GM21786 (cell line): ENCODE data around the gene CCP110.

ENCODE experiments used
- ATAC-seq: cut with Tn5 transposase; IDR thresholded peaks from one replicate; pipeline ENCODE4 v1.9.1; 2021; ENCODE audit not compliant: unreplicated experiment

The CCP110 gene, protein sequence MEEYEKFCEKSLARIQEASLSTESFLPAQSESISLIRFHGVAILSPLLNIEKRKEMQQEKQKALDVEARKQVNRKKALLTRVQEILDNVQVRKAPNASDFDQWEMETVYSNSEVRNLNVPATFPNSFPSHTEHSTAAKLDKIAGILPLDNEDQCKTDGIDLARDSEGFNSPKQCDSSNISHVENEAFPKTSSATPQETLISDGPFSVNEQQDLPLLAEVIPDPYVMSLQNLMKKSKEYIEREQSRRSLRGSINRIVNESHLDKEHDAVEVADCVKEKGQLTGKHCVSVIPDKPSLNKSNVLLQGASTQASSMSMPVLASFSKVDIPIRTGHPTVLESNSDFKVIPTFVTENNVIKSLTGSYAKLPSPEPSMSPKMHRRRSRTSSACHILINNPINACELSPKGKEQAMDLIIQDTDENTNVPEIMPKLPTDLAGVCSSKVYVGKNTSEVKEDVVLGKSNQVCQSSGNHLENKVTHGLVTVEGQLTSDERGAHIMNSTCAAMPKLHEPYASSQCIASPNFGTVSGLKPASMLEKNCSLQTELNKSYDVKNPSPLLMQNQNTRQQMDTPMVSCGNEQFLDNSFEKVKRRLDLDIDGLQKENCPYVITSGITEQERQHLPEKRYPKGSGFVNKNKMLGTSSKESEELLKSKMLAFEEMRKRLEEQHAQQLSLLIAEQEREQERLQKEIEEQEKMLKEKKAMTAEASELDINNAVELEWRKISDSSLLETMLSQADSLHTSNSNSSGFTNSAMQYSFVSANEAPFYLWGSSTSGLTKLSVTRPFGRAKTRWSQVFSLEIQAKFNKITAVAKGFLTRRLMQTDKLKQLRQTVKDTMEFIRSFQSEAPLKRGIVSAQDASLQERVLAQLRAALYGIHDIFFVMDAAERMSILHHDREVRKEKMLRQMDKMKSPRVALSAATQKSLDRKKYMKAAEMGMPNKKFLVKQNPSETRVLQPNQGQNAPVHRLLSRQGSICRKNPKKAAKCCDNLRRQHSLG

DNA sequence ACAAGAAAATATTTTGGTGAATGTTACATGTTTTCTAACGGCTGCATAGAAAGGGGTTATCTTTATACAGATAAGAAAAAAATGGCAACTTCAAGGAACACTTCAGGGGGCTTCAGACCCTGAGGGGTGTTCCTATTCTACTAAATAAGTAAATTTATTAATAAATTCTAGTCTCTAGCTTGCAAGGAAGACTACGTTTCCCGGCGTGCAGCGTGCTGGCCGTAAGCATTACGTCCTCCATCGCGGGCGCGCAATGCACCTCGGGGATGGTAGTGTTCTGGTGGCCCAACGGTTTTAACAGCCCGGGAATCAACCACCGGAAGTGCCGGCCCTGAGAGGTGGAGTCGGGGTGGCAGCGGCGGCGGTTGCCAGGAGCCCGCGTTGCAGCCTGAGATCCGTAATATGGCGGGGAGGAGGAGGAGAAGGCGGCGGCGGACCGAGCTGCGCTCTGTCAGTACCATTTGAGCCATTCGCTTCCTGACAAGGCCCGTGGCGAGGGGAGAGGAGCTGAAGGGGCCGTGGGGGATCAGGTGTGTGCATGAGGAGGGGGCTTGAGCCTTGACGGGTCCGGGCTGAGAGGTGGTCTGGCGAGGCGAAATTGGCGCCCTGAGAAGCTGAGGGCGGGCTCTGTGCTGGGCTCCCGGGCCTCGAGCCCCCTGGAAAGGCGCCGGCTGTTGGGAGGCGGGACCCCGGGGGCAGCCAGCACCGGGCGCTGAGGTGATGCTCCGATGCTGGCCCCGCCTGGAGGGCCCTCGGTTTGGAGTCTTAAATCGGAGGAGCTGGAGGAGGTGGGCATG, at the start of gene CCP110:
Gene CCP110, plus strand, starts transcription at position 384 of the 797 bp plus-strand sequence. CDS start 3,940 bp downstream, outside the sequence.
- ATAC-seq: peak; percentile 64

DNA sequence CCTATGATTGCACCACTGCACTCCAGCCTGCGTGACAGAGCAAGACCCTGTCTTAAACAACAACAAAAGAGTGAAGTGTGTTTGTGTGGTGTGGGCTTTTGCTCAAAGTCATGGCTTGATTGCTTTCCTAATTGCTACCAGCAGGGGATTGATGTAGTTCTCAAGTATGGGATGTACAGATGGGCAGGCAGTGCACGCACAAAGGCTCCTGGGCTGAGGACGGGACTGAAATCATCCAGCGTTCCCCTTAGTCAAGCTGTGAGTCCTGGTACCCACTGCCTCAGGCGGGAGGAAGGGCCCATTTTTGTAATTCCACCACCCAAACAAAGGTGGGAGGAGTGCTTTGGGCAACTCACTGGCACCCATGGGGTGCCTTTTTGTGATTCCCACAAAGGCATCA, 49.1 kb upstream of the CCP110 start:
- ATAC-seq: no peak

DNA sequence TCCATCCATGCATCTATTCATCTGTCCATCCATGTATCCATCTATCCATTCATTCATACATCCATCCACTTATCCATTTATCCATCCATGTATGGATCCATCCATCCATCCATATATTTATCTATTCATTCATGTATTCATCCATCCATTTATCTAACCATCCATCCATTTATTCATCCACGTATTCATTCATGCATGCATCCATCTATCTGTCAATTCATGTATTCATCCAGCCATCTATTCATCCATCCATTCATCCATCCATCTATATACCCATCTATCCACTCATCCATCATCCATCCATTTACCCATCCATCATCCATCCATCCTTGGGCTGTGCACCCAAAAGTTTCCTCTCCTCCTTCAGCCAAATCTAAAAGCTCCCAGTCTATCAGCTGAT, 45.2 kb upstream of the CCP110 start:
- no peak for ATAC-seq

DNA sequence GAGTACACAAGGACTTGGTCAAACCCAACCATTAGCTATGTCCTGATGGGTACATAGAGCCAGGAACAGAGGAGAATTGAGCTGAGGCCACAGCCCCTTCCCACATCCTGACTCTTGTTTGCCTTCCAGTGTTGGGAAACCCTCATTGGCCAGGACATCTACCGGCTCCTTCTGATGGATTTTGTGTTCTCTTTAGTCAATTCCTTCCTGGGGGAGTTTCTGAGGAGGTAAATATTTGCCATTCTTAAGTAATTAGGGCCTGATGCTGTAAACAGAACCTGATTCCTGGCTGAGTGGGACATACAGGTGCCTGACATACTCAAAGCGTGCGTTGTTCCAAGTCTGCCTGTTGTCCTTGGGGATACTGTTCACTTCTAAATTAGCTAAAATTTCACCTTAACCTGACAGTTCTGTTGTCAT, 44.4 kb upstream of the CCP110 start:
- no peak for ATAC-seq

DNA sequence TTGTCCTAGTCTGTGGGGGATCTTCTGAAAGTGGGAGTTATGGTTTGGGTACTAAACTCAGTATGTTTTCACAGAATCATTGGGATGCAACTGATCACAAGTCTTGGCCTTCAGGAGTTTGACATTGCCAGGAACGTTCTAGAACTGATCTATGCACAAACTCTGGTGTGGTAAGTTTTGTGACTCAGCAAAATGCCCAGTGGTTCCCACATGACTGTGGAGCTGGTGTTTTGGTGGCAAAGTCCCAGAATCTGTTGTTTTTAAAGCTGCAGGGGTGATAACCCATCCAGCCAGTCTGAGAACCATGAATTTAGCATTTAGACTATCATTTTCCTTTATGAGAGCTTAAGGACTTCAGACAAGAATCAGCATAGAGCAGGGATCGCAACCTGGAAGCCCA, 42.4 kb upstream of the CCP110 start:
- no peak for ATAC-seq

DNA sequence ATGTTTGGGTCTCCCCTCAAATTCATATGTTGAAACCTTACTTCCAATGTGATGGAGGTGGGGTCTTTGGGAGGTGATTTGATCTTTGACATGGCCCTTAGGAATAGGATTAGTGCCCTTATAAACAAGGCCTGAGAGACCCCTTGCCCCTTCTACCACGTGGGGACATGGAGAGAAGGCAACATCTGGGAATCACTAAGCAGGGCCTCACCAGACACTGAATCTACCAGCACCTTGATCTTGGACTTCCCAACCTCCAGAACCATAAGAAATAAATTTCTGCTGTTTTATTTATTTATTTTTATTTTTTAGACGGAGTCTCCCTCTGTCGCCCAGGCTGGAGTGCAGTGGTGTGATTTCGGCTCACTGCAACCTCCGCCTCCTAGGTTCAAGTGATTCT, 42.0 kb upstream of the CCP110 start:
- no peak for ATAC-seq

DNA sequence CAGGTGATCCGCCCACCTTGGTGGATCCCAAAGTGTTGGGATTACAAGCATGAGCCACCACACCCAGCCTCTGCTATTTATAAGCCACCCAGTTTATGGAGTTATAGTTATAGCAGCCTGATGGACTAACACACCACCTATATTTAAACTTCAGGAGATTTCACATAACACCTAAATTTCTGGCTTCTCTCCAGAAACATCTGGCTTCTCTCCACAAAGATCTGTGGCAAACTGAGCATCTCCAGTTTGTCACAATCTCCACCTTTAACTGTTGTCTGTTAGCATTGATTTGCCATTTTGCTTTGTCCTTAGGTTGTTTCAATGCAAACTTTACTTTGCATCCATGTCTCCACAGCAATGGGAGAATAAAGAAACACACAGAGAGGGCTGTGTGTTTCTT, 41.5 kb upstream of the CCP110 start:
- ATAC-seq: no peak

DNA sequence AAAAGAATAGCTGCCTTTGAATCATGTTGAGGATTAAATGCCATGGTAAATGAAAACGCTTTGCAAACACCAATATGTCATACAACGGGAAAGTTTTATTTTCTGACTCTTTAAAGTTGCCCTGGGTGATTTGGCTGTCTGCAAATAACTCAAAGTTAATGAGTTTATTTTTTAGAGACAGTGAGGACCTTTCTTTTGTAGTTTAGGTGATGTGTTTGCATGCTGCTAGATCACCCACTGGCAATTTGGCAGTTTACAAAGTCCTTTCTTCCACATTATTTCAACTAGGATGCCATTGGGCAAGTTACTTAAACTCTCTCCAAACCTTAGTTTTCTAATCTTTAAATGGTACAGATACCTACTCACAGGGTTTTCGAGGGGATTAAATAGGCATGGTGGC, 39.6 kb upstream of the CCP110 start:
- no peak for ATAC-seq

DNA sequence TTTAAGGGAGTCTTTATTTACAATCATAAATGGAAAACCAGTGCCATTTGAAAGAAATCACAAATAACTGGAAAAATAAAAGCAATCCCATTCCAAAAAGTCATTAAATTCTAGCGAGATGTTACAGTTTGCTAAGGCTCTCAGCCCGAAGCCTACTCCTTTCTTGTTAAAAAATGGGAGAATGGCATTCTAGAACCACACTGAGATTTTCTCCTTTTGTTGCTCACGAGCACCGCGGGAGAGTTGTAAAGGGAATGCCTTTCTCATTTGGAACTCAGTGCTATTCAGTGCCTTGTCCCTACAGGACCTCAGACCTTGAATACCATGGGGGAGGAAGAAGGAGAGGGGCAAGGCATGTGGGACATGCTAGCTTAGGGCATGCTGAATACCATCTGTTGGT, 38.1 kb upstream of the CCP110 start:
- ATAC-seq: no peak

DNA sequence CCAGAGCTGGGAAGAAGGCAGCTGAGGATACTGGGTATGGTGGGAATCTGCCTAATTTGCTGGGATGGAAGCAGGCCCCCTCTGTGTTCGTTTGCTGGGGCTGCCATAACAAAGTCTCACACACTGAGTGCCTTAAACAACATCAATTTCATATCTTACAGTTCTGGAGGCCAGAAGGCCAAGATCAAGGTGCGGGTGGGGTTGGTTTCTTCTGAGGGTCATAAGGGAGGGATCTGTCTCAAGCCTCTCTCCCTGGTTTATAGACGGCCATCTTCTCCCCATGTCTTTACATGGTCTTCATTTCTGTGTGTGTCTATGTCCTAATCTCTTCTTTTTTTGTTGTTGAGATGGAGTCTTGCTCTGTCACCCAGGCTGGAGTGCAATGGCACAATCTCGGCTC, 37.7 kb upstream of the CCP110 start:
- ATAC-seq: no peak

DNA sequence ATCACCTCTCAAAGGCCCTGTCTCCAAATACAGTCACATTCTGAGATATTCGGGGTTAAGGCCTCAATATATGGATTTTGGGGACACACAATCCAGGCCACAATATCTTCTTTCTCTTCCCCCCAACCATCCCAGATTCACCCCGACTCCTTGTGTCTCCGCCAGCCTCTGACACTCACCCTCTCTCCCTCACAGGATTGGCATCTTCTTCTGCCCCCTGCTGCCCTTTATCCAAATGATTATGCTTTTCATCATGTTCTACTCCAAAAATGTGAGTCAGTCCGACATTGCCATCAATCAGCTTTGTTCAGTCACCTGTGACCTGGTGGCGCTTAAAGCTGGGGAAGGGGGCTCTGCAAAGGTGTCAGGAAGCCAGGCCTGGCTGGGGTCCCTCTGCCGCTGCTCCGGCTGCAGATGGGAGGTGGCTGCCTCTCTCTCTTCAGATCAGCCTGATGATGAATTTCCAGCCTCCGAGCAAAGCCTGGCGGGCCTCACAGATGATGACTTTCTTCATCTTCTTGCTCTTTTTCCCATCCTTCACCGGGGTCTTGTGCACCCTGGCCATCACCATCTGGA, 36.9 kb upstream of the CCP110 start:
- no peak for ATAC-seq

DNA sequence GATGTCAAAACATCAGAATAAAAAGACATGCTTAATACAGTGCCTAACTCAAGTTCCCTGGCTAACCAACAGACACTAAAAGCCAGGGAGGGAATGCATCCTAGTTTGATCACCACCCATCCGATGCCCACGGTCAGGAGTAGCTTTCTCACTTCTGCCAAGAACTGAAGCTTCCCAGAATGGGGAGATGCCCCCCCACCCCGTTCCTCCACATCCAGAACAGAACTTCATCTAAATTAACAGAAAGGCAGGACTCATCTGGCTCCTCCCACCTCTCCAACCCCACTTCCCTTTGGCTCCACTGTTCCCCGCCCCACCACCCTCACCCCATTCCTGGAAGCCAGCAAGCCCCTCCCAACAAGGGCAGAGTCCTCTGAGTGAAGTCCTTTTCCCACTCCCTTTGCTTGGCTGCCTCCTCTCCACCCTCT, 35.5 kb upstream of the CCP110 start:
- ATAC-seq: no peak

DNA sequence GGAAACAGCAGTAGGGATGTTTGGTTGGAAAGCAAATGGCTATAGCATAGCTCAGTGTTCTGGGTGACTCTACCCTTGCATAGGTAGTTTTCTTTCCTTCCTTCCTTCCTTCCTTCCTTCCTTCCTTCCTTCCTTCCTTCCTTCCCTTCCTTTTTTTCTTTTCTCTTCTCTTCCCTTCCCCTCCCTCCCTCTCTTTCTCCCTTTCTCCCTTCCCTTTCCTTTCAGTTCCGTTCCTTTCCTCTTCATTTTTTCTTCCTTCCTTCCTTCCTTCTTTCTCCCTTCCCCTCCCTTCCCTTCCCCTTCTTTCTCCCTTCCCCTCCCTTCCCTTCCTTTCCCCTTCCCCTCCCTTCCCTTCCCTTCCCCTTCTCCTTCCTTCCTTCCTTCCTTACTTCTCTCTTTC, 33.1 kb upstream of the CCP110 start:
- no peak for ATAC-seq

DNA sequence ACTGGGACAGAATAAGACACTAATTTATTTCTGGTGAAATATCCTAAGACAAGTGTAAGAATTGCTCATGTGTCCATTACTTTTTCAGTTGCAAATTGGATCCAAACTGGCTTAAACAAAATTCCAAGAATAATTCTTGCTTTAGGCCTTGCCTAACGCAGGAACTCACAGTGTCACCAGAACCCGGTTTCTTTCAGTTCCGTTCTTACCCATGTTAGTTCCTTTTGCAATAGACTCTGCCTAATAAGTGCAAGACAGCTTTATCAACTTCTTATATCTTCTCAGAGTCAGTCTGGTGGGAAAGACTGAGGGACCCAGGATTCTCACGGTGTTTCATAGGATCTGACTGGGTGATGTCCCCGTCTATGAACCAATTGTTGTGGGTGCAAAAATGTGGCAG, 26.6 kb upstream of the CCP110 start:
- ATAC-seq: no peak

DNA sequence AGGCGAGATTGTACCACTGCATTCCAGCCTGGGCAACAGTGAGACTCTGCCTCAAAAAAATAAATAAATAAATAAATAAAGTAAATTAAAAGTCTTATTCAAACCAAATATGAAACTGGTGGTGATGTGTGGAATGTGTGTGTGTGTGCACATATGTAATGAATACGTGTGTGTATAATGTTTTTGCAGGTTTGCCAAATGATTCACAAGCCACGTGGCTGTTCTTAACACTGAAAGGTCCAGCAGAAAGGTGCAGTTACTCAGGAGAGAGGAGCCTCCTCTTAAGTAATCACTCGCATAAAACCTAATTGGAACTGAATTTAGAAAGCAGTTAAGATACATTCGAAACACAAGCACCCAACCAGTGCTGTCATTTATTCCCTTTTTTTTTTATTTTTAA, 24.7 kb upstream of the CCP110 start:
- ATAC-seq: no peak

DNA sequence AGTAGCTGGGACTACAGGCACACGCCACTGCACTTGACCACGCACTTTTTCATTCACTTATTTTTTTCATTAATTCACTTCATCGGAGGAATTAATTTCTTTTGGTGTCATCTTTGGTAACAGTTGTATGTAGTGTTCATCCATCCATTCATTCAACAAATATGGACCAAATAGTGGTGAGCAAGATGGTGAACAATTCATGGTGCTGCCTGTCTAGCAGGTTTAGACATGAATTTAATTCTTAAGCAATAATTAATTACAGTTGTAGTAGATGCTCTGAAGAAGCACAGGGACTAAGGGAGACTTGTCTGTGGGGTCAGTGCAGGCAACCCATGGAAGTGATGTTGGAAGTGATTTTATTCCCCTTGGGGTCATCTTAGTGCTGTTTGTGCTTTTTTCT, 24.3 kb upstream of the CCP110 start:
- ATAC-seq: no peak

DNA sequence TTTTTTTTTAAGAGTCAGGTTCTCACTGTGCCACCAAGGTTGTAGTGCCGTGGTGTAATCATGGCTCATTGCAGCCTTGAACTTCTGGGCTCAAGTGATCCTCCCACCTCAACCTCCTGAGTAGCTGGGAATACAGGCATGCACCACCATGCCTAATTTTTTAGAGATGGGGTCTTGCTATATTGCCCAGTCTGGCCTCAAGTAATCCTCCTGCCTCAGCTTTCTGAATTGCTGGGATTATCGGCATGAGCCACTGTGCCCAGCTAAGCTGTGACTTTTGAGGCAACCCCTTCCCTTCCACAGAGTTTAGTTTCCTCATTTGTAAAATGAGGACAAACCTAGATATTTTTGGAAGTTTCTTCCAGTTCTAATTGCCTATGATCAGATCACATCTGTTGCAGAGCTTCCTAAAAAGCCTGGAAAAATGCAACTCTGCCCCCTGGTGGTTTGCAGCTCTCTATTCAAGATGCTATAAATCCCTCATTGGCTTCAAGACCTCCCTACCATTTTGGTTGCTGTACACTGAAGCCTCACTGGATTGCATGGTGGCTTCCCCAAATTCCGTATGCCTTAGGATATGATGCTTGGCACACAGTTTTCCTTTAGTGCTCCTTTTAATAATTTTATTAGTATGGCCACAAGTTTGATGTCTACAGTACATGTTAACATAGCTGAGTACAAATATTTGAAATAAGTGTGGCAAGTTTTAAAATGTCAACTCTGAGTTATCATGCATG, 21.2 kb upstream of the CCP110 start:
- no peak for ATAC-seq

DNA sequence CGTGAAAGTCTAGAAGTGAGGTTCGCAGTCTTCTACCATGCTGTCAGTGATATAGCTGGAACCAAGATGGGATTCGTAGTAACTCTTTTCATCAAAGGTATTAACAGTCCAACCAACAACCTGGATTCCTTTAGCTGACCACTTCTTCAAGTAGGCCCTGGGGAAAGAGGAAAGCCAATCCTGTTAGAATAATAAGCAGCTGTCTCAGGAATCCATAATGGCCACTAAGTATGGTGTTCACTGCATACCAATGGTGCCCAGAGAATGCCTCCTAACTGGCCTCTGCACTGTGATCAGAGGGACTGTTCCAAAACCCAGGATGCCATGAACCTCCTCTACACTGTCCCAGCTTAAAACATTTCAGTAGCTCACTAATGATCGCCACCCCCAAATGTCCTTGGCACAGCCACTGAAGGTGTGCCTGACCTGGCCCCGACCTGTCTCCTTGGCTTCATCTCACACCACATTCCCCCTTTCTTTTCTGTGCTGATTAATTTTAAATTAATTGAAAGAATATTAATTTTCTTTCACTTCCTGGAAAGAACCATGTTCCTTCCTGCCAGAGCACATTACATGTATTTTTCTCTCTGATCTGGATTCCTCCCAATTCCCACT, 20.2 kb upstream of the CCP110 start:
- ATAC-seq: no peak

DNA sequence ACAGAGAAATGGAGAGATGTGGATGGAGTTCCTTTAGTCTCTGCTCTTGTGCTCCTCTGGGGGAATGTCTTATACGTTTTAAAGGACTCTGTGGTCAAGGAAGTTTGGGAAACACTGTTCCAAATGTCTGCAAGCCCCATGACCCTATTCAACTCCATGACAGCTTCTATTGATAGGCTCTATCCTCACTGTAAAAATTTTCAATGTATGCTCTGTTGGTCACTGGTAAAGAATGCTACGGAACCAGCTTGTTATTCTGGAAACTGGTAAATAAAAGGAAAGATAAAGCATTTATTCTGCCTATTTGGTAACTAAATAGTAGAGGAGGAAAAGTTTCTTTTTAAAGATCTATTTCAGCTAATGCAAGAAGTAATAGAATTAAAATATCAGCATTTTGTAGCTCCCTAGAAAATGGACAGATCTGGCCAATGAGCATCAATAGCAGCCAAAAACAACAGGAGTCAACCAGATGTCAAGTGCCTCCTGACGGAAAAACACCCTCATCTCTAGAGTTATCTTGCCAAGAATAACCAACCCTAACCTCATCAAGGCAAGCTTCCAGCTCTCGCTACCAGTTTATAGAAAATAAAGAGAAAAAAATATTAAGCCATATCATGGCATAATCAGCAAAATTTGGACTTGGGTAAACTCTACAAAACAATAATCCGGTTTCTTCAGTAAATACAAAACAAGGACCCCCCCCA, 18.0 kb upstream of the CCP110 start:
- no peak for ATAC-seq
